NOMO-1 treated with dmso at 0.1 percent for 144 hours (cell line): ENCODE data around the gene GLP2R.
"Not testable (repeated sequence)": the region's sequence is repeated elsewhere in the genome, so short reads cannot be mapped to it uniquely, and the experiment has no call there.

ENCODE experiments used
- DNase-seq: peaks from one replicate; lab custom pipeline; 2025; ENCODE audit not compliant: unreplicated experiment; lab: John Stamatoyannopoulos, UW

GLP2R gene, protein sequence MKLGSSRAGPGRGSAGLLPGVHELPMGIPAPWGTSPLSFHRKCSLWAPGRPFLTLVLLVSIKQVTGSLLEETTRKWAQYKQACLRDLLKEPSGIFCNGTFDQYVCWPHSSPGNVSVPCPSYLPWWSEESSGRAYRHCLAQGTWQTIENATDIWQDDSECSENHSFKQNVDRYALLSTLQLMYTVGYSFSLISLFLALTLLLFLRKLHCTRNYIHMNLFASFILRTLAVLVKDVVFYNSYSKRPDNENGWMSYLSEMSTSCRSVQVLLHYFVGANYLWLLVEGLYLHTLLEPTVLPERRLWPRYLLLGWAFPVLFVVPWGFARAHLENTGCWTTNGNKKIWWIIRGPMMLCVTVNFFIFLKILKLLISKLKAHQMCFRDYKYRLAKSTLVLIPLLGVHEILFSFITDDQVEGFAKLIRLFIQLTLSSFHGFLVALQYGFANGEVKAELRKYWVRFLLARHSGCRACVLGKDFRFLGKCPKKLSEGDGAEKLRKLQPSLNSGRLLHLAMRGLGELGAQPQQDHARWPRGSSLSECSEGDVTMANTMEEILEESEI

DNA sequence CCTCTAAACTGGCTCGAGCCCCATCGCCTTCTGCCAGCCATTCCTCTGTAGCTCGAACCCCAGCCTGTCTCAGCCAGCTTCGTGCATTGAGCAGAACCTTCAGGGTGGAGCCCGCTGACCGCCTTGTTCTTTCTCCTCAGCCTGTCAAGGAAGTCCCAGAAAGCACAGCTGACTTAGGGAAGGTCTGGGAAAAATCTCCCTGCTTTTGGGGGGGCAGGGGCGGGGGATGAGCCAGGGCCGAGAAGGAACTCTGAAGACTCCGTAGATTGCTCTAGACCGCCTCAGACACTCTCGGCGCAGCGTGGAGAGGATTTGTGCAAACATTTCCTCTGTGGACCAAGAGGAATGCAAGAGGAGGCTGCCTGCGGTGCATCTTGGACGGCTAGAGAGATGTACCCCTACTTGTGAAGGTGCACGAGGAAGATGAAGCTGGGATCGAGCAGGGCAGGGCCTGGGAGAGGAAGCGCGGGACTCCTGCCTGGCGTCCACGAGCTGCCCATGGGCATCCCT is at the start of gene GLP2R:
GLP2R (plus strand) TSS at position 284 of the 510 bp plus-strand sequence; CDS start at position 424, 140 bp downstream.
- no peak for DNase-seq

- no peak for DNase-seq
Measured at GRCh38 chr17:9776911-9777310, 48.8 kb upstream of the GLP2R start.

DNA sequence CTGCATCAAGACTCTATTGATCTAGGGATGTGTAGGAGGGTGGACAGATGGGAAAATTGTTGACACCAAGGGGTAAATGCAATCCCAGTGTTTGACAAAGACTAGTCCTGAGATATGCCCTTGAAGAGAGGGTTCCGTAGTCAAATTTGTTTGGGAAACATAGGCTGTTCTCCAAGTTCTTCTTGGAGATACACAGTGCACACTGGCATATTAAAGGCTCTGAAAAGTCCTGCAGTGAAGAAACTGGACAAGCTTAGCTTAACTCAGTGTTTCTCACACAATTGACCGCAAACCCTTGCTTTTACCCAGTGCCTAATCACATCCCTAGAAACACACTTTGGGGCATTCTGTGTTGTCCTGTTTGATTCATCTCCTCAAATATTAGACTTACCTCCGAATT is 45.2 kb upstream of the GLP2R start:
- DNase-seq, result no peak

- DNase-seq, result no peak
Measured at GRCh38 chr17:9783050-9783449, 42.7 kb upstream of the GLP2R start.

- not testable (repeated sequence) for DNase-seq
Measured at GRCh38 chr17:9783465-9783864, 42.3 kb upstream of the GLP2R start.

DNA sequence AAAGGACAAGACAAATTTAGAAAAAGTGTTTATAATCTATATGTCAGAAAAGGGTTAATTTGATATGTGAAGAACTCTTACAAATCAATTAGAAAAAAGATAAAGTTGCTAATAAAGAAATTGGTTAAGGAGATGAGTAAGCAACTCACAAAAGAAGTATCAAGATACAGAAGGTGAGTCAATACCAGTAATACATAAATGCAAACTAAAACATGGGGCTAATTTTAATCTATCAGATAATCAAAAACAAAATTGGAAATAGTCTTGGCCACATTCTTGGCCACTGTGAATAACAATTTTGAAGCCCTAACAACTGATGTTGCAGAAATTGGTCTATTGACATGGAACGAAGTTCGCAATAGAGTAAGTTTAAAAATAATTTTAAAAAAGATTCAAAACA is 41.2 kb upstream of the GLP2R start:
- DNase-seq, result no peak

- no peak for DNase-seq
Measured at GRCh38 chr17:9788601-9789000, 37.1 kb upstream of the GLP2R start.

DNA sequence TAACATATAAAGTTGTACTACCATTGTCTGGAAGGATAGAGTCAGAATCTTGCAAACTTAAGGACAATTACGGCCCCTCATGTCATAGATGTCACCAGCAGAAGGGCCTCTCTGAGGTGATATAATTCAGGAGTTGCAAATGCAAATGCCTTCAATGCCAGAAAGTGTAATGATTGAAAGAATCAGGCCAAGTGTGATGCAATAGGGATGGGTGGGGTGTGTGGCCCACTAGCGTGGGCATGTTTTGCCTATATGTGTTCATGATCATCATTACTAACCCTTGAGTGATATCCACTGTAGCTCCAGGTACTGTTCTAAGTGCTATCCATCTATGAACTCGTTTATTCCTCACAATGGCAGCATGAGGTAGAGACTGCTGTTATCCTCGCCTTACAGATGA is 35.4 kb upstream of the GLP2R start:
- no peak for DNase-seq

DNA sequence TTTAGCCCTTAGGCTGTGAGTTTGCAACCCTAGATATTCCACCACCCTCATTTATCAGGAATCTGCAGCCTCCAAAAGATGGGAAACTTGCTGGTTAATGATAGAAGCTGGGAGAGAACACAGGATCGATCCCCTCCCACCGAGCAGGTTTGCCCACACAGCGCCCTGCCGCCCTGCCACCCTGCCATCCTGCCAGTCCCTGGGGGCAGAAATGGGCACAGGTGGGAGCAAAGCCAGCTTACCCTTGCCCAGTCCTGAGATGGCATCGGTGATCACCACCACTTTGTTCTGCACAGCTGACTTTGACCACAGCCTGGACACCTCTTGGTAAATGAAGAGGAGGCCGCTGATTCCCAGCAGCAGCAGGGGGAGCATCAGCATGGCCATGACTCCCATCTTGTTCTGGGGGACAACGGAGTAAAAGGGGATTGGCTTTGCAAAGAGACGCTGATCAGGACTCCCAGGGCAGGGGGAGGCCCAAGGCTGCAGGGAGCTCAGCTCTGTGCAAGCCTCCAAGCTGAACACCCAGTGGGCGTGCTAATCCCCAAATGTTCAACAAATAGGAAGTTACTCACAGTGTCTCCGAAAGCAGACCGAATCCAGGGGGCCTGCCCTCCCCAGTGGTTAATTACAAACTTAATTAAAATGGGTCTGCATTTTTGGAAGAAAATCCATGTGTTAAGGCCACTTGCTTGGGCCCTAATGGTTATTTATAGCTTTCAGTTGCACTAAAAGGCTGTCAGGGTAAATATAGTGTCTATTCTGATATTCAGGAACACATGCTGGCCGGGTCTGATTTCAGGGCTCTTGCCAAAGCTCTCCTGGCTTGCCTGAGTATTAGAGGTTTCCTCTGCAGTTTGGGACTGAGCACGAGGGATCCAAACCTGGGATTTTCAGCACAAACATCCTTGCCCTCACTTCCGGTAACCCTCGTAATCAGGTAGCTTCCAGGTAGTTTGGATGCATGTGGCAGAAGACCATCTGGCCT is 34.5 kb upstream of the GLP2R start, which contains the start of gene DHRS7C:
DHRS7C (minus strand) TSS at position 704 of the 988 bp plus-strand sequence; CDS start at position 396, 308 bp downstream.
- no peak for DNase-seq

DNA sequence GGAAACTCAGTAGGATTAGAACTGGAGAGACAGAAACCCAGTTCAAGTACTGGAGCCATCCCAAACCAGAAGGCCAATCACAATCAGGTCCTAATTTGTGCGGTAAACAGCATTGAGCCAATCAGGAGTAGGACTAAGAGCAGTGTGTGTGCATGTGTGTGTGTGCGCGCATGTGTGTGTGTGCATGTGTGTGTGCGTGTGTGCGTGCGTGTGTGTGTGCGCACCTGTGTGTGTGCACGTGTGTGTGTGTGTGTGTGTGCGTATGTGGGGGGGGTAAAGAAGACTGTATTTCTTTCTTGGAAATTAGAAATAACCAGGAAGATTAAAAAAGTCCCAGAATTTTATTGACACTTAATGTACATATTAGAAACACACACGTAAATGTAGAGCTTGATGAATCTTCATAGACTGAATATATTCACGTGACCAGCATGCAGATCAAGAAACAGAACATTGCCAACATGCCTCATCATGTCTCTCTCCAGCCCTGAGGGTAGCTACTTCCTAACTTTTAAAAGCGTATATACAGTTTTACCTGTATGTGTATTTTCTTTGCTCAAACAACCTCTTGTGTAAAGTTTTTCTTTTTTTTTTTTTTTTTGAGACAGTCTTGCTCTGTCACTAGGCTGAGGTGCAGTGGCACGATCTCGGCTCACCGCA is 33.4 kb upstream of the GLP2R start:
- DNase-seq, result no peak

- DNase-seq, result no peak
Measured at GRCh38 chr17:9798008-9798407, 27.7 kb upstream of the GLP2R start.

DNA sequence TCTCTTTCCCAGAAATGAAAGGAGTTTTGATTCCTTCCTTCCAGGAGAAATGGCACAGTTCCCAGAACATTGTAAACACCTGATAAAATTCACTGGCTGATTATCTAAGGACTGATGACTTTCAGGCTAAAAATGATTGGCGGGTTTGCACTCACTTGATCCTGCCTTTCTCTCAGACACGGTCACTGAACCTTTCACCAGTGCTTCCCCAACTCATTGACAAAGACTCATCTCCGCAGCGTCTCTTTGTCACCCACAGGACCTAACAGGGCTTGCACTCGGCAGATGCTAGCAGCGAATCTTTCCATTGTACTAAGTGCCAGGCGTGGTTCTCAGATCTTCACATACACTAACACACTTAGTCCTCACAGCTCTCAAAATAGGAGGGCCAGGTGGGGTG is 27.0 kb upstream of the GLP2R start:
- DNase-seq, result no peak

DNA sequence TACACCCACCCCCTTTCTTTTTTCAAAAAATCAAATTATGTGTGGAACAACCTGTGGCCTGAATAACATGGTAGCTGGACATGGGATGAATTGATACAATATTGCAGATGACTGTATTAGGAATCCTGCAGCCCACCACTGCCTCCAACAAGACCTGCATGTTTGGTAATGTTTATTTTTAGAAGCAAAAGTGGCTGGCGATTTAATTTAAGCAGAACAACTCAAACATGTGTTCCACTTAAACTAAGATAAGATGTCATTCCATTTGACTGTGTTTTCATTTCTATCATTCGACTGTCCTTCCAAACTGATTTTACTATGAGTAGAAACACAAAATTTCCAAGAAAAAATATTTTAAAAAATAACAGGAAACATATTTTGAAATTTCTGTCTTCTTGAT is 24.2 kb upstream of the GLP2R start:
- DNase-seq, result no peak

DNA sequence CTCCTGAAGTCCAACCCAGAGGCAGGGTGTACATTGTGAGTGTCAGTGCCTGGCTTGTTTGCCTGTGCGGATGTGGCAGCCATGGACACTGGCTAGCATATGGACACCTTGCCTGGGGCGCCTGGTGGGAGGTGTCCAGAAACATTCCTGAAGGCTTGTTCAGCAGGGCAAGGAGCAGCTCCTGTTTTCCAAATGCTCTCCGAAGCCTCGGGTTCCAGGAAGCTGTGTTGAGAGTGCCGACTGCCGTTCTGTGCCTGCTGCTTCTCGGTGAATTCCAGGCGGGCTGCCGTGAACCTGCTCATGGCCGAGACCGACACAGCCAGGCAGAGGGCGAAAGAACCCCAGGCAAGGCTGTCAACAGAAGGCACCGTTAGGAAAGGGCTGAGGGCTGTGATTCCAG is 23.4 kb upstream of the GLP2R start:
- no peak for DNase-seq

GRCh38 chr17:9802697-9803096 is 23.0 kb upstream of the GLP2R start:
- DNase-seq, result no peak

DNA sequence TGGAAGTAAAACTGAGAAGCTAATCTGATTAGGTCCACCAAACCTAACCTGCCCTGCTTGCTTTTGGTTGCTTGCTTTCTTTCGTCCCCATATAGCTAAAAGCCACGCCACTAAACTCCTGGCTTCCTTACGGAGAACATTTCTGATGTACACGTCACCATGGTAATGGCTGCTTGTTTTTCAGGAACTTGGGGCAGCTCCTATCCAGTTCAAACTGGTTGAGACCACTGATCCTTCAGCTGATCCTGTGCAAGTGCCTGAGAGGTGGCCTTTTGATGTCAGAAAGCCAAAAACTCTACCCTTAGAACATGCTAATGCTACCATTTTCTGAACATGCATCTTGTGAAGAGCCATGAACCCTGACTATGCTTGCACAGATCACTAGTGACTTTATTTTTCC is 20.0 kb upstream of the GLP2R start:
- DNase-seq, result no peak

GRCh38 chr17:9806699-9807098 is 19.0 kb upstream of the GLP2R start:
- no peak for DNase-seq

GRCh38 chr17:9809409-9809808 is 16.3 kb upstream of the GLP2R start:
- DNase-seq, result no peak

DNA sequence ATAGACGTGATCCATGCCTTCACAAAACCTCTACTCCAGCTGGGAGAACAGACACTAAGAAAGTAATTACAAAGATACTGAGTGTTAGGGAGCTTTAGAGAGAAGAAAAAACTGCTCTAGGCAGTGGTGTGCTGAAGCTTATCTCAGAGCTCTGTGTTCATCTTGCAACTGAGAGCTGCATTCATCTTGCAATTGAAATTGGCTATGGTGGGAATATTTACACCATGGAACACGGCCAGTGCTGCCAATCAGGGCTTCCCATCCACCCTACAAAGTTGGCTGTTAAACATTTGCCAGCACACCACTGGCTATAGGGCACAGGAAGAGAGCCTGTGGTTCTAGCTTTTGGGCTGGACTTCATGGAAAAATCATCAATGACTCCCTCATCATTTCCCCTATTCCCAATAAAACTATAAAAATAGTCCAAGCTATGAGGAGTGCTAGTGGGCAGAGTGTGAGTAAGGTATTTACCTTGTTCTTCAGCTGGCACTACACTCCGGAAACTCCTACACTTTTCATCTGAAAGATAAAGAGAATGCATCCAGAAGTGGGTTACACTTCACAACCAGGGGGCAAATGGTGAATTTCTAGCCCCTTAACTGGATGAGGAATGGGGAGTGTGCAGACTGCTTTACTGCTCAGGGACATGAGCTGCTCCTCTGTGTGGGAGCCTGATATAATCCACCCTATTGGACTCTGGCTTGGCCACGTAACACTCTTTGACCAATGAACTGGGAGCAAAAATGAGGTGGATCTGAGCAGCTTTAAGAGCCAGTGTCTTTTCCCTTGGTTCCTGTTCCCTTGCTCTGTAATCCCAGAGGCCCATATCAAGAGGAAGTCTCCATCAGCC is 15.4 kb upstream of the GLP2R start:
- no peak for DNase-seq

- DNase-seq, result no peak
Measured at GRCh38 chr17:9811086-9811485, 14.6 kb upstream of the GLP2R start.
